HepG2 (cell line): Measurements from ENCODE around the gene BBS9. TPM values are rescaled to one million over a fixed set of nuclear protein-coding genes. Genes with fewer than 3 reads are reported as not detected.

Experiments used
- ATAC-seq: fragments of 200-7000 bp; cut with Tn5 transposase; 3 replicates; pipeline ENCODE4 v1.9.1; 2020; ENCODE audit warnings: mild to moderate bottlenecking, moderate library complexity
- BruUV-seq: library from RNA; stranded (reverse); fragments of 400-500 nt; replicated peaks from 2 replicates; lab custom pipeline; 2021; lab: Mats Ljungman, UMichigan
- CTCF ChIA-PET: fragments of 300-600 bp; formaldehyde crosslinking; extraction: SDS; loops from one replicate; lab custom pipeline; 2021; ENCODE audit warnings: low total read pairs, inconsistent platforms, low intra/inter-chr PET ratio; lab: Yijun Ruan, JAX
- POLR2A ChIA-PET: fragments of 350-600 bp; sonication (Branson Sonifier 250); formaldehyde crosslinking; loops from one replicate; lab custom pipeline; 2020; ENCODE audit warnings: antibody characterized with exemption, inconsistent platforms; lab: Yijun Ruan, JAX
- DNase-seq: peaks from one replicate; pipeline ENCODE4 v3.0.0-alpha.2; 2015; ENCODE audit warnings: low spot score
- FAIRE-seq: peaks from 3 replicates; lab custom pipeline; 2011; peaks lifted over from hg19 to GRCh38; lab: Jason Lieb, UNC
- H2AFZ ChIP-seq: one replicate; pipeline ENCODE4 v1.6.1; 2011; ENCODE audit warnings: low read length, inconsistent platforms
- H3K27ac ChIP-seq: fragments of 300-600 bp; 3 replicates; pipeline ENCODE4 v1.8.0; 2011; ENCODE audit warnings: mixed run types, mild to moderate bottlenecking, mixed read lengths, low read length, inconsistent platforms; ENCODE audit not compliant: insufficient read depth; ENCODE audit errors: extremely low read length
- H3K27me3 ChIP-seq, 2 experiments: fragments of 200-600 bp in 1 of 2; 2 replicates in 1 of 2; 3 replicates in 1 of 2; pipeline versions ENCODE4 v1.6.0 to v1.8.0; 2011; ENCODE audit warnings: low read length in 2 of 2, mild to moderate bottlenecking in 2 of 2, moderate library complexity in 2 of 2, inconsistent platforms in 1 of 2; ENCODE audit not compliant: insufficient read depth in 2 of 2, control insufficient read depth in 1 of 2
- H3K36me3 ChIP-seq, 2 experiments: fragments of 200-600 bp in 1 of 2; replicated peaks in 1 of 2; 2 replicates in 1 of 2; 3 replicates in 1 of 2; pipeline versions ENCODE4 v1.5.1 to v1.8.0; 2011; ENCODE audit warnings: low read length in 2 of 2, inconsistent platforms in 1 of 2; ENCODE audit not compliant: insufficient read depth in 2 of 2, control insufficient read depth in 1 of 2
- H3K4me1 ChIP-seq: 2 replicates; pipeline ENCODE4 v1.5.1; 2012; ENCODE audit warnings: low read length, inconsistent platforms; ENCODE audit not compliant: insufficient read depth
- H3K4me2 ChIP-seq: 2 replicates; pipeline ENCODE4 v1.6.0; 2011; ENCODE audit warnings: low read depth, low read length, inconsistent platforms
- H3K4me3 ChIP-seq, 3 experiments: fragments of 200-600 bp in 1 of 3; sonication (generic), shearing (Covaris generic) in 1 of 3; replicated peaks in 1 of 3; 2 replicates each; pipeline ENCODE4 v1.5.1; 2011 to 2016; ENCODE audit warnings: low read length in 3 of 3, inconsistent platforms in 2 of 3, low read depth in 2 of 3, mild to moderate bottlenecking in 2 of 3, control low read depth in 1 of 3, mixed read lengths in 1 of 3; ENCODE audit not compliant: insufficient read depth in 1 of 3
- H3K79me2 ChIP-seq: one replicate; pipeline ENCODE4 v1.6.1; 2011; ENCODE audit warnings: low read length, inconsistent platforms; ENCODE audit not compliant: insufficient read depth
- H3K9ac ChIP-seq: 2 replicates; pipeline ENCODE4 v1.6.0; 2011; ENCODE audit warnings: mild to moderate bottlenecking, low read depth, low read length, inconsistent platforms; ENCODE audit not compliant: insufficient read depth
- H3K9me3 ChIP-seq: 2 replicates; pipeline ENCODE4 v1.5.1; 2012; ENCODE audit warnings: mild to moderate bottlenecking, low read length
- H4K20me1 ChIP-seq: 2 replicates; pipeline ENCODE4 v1.6.0; 2011; ENCODE audit warnings: inconsistent platforms, mild to moderate bottlenecking, low read length, moderate library complexity; ENCODE audit not compliant: insufficient read depth
- CEBPB ChIP-seq: IDR thresholded peaks from 2 replicates; pipeline ENCODE4 v1.6.1; 2011; ENCODE audit warnings: low read depth, low read length, improper control_type of control experiment, borderline replicate concordance
- GZF1 ChIP-seq: sonication (generic); formaldehyde crosslinking; IDR thresholded peaks from 2 replicates; pipeline ENCODE4 v1.5.1; 2020; ENCODE audit warnings: mild to moderate bottlenecking, missing genetic modification reagents
- RELA ChIP-seq: sonication (generic); formaldehyde crosslinking; IDR thresholded peaks from 2 replicates; pipeline ENCODE4 v1.4.0; 2020; ENCODE audit warnings: missing genetic modification reagents
- ZC3H4 ChIP-seq: sonication (generic); formaldehyde crosslinking; IDR thresholded peaks from 2 replicates; pipeline ENCODE4 v1.4.0; 2020; ENCODE audit warnings: missing genetic modification reagents, borderline replicate concordance
- ZNF670 ChIP-seq: sonication (generic); formaldehyde crosslinking; IDR thresholded peaks from 2 replicates; pipeline ENCODE4 v1.8.0; 2022; ENCODE audit warnings: mild to moderate bottlenecking, missing genetic modification reagents, borderline replicate concordance
- WGBS: methylation state at CpG from one replicate; pipeline ENCODE4 v1.1.6; 2017; ENCODE audit warnings: low lambda C conversion rate; 5-methylcytosine and 5-hydroxymethylcytosine counted together
- in situ Hi-C: cut with HindIII; loops from 2 replicates; pipeline ENCODE4 v1.10.0; 2017; ENCODE audit warnings: low pct_unique_long_range_greater_than_20kb; ENCODE audit not compliant: extremely low pct_ligation_motif_present
- intact Hi-C: fragments of 100-400 bp; cut with micrococcal nuclease; formaldehyde crosslinking; loops from one replicate; pipeline ENCODE4 v1.10.0; 2022; ENCODE audit not compliant: unreplicated experiment
- polyA plus RNA-seq, 8 experiments: library from polyadenylated mRNA; depleted of rRNA in 3 of 8; stranded (reverse) in 7 of 8; unstranded in 1 of 8; fragments of >200 nt; fragmentation: Illumina TruSeq in 4 of 8; extraction: Trizol in 4 of 8; gene quantifications; 2 replicates each; pipeline versions ENCODE4 v1.2.1 to v1.2.3, GENCODE V29; 2011 to 2016; ENCODE audit warnings: low read depth in 4 of 8, missing spikeins in 1 of 8, mixed read lengths in 1 of 8; ENCODE audit not compliant: insufficient read depth in 1 of 8
- total RNA-seq, 5 experiments: library from RNA; depleted of rRNA; stranded (reverse); fragments of >200 nt; fragmentation: Illumina TruSeq; extraction: Trizol; gene quantifications; 2 replicates each; pipeline ENCODE4 v1.2.3, GENCODE V29; 2016; ENCODE audit warnings: low read depth in 1 of 5
- TF ChIP-seq, protein P1 (sequence below): sonication (generic); formaldehyde crosslinking; IDR thresholded peaks from 2 replicates; pipeline ENCODE4 v1.4.0; 2020; ENCODE audit warnings: missing genetic modification reagents
- TF ChIP-seq, protein P2 (sequence below): sonication (generic); formaldehyde crosslinking; IDR thresholded peaks from 2 replicates; pipeline ENCODE4 v1.5.0; 2020; ENCODE audit warnings: missing genetic modification reagents, mild to moderate bottlenecking, borderline replicate concordance

Gene BBS9
- total and polyA plus RNA-seq, 2 of the 13 experiments (the other 11 are each of a cell fraction or from before 2014, with no cell fraction given): 5.1 to 7.8 TPM

DNA sequence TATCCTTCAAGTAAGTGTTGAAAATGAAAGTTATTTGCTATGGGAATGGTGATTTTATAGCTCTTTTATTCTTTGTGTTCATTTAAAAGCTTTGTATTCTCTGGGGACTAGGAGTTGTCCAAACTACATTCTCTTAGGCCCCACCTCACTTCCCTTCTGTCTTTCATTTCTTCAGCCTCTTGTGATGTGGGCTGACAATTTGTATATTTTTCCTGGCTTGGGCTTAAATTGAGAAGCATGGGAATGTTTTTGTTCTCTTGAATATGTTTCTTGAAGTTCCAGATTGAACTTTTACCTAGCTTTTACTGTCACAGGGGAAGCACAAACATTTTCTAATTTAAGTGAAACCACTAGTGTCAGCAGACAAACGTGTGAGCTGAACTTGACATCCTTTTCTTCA, 27.9 kb downstream of the BBS9 start (continued):
- TF ChIP-seq, protein P1, sequence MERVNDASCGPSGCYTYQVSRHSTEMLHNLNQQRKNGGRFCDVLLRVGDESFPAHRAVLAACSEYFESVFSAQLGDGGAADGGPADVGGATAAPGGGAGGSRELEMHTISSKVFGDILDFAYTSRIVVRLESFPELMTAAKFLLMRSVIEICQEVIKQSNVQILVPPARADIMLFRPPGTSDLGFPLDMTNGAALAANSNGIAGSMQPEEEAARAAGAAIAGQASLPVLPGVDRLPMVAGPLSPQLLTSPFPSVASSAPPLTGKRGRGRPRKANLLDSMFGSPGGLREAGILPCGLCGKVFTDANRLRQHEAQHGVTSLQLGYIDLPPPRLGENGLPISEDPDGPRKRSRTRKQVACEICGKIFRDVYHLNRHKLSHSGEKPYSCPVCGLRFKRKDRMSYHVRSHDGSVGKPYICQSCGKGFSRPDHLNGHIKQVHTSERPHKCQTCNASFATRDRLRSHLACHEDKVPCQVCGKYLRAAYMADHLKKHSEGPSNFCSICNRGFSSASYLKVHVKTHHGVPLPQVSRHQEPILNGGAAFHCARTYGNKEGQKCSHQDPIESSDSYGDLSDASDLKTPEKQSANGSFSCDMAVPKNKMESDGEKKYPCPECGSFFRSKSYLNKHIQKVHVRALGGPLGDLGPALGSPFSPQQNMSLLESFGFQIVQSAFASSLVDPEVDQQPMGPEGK (CRISPR knock-in tag): no peak
- TF ChIP-seq ZC3H4 (CRISPR knock-in tag) (no peak), ZNF670 (CRISPR knock-in tag) (no peak), GZF1 (CRISPR knock-in tag) (no peak), RELA (CRISPR knock-in tag) (no peak)

DNA sequence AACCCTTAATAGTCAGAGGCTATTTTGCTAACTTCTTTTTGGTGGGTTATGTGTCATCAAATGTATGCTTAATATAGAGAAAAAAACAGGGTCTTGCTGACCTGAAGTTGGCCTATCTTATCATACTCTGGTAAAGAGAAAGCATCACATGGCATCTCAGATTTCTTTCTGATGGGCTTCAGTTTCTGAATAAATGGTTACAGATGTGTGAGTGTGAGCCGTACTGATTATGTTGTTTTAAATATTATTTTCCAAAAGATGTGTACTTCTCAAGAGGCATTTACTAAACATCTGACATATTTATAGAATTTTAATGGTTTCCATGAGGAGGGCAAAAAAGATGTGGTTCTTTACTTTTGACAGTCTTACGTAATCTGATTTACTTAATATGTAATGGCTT, 28.4 kb downstream of the BBS9 start:
- ATAC-seq: no peak
- H3K36me3 ChIP-seq: 0 out of 5 replicates have a peak, but pooled peaks cover 0 to 1% of the 10 kb centered on the region in 2 experiments
- ChIA-PET POLR2A (no interaction called here), CTCF (no interaction called here)
- no peaks in the 10 kb centered on the region for H4K20me1 ChIP-seq
- no TSS peak for BruUV-seq
- no peak overlapping the region for H3K4me3 ChIP-seq
- TF ChIP-seq CEBPB: peak; percentile 22; the same call in 1 of the 2 replicates
- TF ChIP-seq, protein P2, sequence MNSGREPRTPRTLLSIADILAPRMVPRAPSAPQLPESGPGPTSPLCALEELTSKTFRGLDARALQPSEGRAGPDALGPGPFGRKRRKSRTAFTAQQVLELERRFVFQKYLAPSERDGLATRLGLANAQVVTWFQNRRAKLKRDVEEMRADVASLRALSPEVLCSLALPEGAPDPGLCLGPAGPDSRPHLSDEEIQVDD (CRISPR knock-in tag): no peak
- H3K79me2 ChIP-seq: no peaks in the 10 kb centered on the region
- no peak overlapping the region for H3K9ac ChIP-seq
- H3K4me1 ChIP-seq: no peaks in the 10 kb centered on the region
- H2AFZ ChIP-seq: no peak overlapping the region
- in situ Hi-C loops: no loop called here
- H3K9me3 ChIP-seq: no peaks in the 10 kb centered on the region
- H3K27ac ChIP-seq: no peak overlapping the region
- intact Hi-C loops: no loop called here
- FAIRE-seq: no peak
- no peak for DNase-seq
- H3K27me3 ChIP-seq: no peaks in the 10 kb centered on the region
- H3K4me2 ChIP-seq: no peak overlapping the region
- WGBS: 45% methylated on average over 2 of the region's 2 CpGs
